ENCODE measurements around the gene GALNT17.

GRCh38 chr7:71498381-71498780 lies 366.4 kb downstream of the GALNT17 start:
- TF ChIP-seq CTCF (IDR thresholded peaks at IDR 0.05; ENCODE audit: low read length) (no peak), EZH2 (optimal IDR thresholded peaks at IDR 0.05; ENCODE audit: low read depth, low read length) (no peak), EZH2phosphoT487 (IDR thresholded peaks at IDR 0.05; ENCODE audit: low read length) (no peak)
